Vagina (tissue), 2 donors: ENCODE measurements around the gene MYBPHL.

Experiments used
- CTCF ChIP-seq, 3 experiments: fragments of 450-650 bp in 2 of 3; fragments of 200-600 bp in 1 of 3; sonication (generic) in 1 of 3; IDR thresholded peaks; one replicate each; pipeline ENCODE4 v1.5.1; 2017 to 2019; ENCODE audit warnings: antibody characterized with exemption in 3 of 3, mild to moderate bottlenecking in 2 of 3, moderate library complexity in 2 of 3
- POLR2AphosphoS5 ChIP-seq, 2 donors: sonication (generic); formaldehyde crosslinking; IDR thresholded peaks; one replicate each; pipeline ENCODE4 v1.9.0; 2017; ENCODE audit warnings: antibody characterized with exemption in 2 of 2, mild to moderate bottlenecking in 2 of 2, low read depth in 1 of 2; ENCODE audit not compliant: insufficient read depth in 1 of 2

- TF ChIP-seq CTCF (IDR thresholded peaks at IDR 0.05) (no peak), POLR2AphosphoS5 (IDR thresholded peaks at IDR 0.05; ENCODE audit: insufficient read depth in 1 of 2, low read depth in 1 of 2) (no peak)
Observed at GRCh38 chr1:109264379-109264755, 42.4 kb downstream of the MYBPHL start.
